Heart left ventricle (tissue), 13 donors: ENCODE results near the gene CCM2.

Experiments
- CTCF ChIP-seq, 12 donors: fragments of 200-600 bp; sonication (generic) in 4 of 12; IDR thresholded peaks; one replicate each; pipeline versions ENCODE4 v1.5.0 to v1.8.0; 2018 to 2022; ENCODE audit warnings: antibody characterized with exemption in 12 of 12, mild to moderate bottlenecking in 5 of 12
- POLR2A ChIP-seq, 2 donors: fragments of 450-650 bp; IDR thresholded peaks; one replicate each; pipeline ENCODE4 v1.6.1; 2017; ENCODE audit warnings: antibody characterized with exemption in 2 of 2, mild to moderate bottlenecking in 2 of 2, moderate library complexity in 2 of 2
- donor health status: ischemic (EF 13 %, LVEDD 7.1; RV severe dilation, severe dysfunction).
- donor health status: DM: no; HTN: yes; CAD: no.
- donor health status: DM: no; HTN: no; CAD: no.
- donor health status: ischemic (EF 25% LVEDD 6.9; RV normal size, moderate dysfunction).
- donor health status: ischemic (EF 25% LVEDD 5.7; RV mildly dilated, moderate dysfunction).
- donor health status: ischemic (EF 35%, LVEDD 5.7; RV mildly dilated, moderate dysfunction).
- donor health status: nonischemic (EF 11% LVEDD 7.7; RV severe dilation, severe dysfunction).
- donor health status: DM: yes; HTN: yes; CAD: no.
- donor health status: PGD.
- donor health status: ischemic (EF 29% LVEDD 5.4; RV normal size, mild dysfunction).
- donor health status: nonischemic (EF 23%, LVEDD 6.1; RV moderate dilation, normal function).

- TF ChIP-seq CTCF (IDR thresholded peaks at IDR 0.05) (no peak), POLR2A (IDR thresholded peaks at IDR 0.05) (no peak)
Observed at GRCh38 chr7:44976746-44977196, 23.2 kb upstream of the CCM2 start.
